Ishikawa (cell line): Measurements from ENCODE around the gene SAP25.

Experiments used
- CEBPB ChIP-seq: IDR thresholded peaks from 2 replicates; pipeline ENCODE4 v1.6.1; 2012
- CREB1 ChIP-seq: IDR thresholded peaks from 2 replicates; pipeline ENCODE4 v1.6.1; 2012; ENCODE audit warnings: low read depth
- EGR1 ChIP-seq: IDR thresholded peaks from 2 replicates; pipeline ENCODE4 v1.6.1; 2012
- EP300 ChIP-seq: IDR thresholded peaks from 2 replicates; pipeline ENCODE4 v1.6.1; 2012; ENCODE audit warnings: borderline replicate concordance
- FOXM1 ChIP-seq: IDR thresholded peaks from 2 replicates; pipeline ENCODE4 v1.6.1; 2012; ENCODE audit warnings: low read depth, borderline replicate concordance
- NFIC ChIP-seq: IDR thresholded peaks from 2 replicates; pipeline ENCODE4 v1.6.1; 2012
- RAD21 ChIP-seq: IDR thresholded peaks from 2 replicates; pipeline ENCODE4 v1.6.1; 2012; ENCODE audit warnings: low read depth
- TAF1 ChIP-seq: IDR thresholded peaks from 2 replicates; pipeline ENCODE4 v1.6.1; 2012; ENCODE audit warnings: low read depth, mild to moderate bottlenecking
- TCF12 ChIP-seq: IDR thresholded peaks from 2 replicates; pipeline ENCODE4 v1.6.1; 2012; ENCODE audit warnings: low read depth
- TEAD4 ChIP-seq: IDR thresholded peaks from 2 replicates; pipeline ENCODE4 v1.6.1; 2012
- YY1 ChIP-seq: IDR thresholded peaks from 2 replicates; pipeline ENCODE4 v1.6.1; 2012; ENCODE audit warnings: low read depth
- ZBTB7A ChIP-seq: IDR thresholded peaks from 2 replicates; pipeline ENCODE4 v1.6.1; 2012; ENCODE audit warnings: low read depth
- TF ChIP-seq, protein P1 (sequence below): IDR thresholded peaks from 2 replicates; pipeline ENCODE4 v1.6.1; 2012
- TF ChIP-seq, protein P2 (sequence below): IDR thresholded peaks from 2 replicates; pipeline ENCODE4 v1.6.1; 2012
- TF ChIP-seq, protein P3 (sequence below): IDR thresholded peaks from 2 replicates; pipeline ENCODE4 v1.6.1; 2012; ENCODE audit warnings: low read depth, mild to moderate bottlenecking

SAP25 gene

DNA sequence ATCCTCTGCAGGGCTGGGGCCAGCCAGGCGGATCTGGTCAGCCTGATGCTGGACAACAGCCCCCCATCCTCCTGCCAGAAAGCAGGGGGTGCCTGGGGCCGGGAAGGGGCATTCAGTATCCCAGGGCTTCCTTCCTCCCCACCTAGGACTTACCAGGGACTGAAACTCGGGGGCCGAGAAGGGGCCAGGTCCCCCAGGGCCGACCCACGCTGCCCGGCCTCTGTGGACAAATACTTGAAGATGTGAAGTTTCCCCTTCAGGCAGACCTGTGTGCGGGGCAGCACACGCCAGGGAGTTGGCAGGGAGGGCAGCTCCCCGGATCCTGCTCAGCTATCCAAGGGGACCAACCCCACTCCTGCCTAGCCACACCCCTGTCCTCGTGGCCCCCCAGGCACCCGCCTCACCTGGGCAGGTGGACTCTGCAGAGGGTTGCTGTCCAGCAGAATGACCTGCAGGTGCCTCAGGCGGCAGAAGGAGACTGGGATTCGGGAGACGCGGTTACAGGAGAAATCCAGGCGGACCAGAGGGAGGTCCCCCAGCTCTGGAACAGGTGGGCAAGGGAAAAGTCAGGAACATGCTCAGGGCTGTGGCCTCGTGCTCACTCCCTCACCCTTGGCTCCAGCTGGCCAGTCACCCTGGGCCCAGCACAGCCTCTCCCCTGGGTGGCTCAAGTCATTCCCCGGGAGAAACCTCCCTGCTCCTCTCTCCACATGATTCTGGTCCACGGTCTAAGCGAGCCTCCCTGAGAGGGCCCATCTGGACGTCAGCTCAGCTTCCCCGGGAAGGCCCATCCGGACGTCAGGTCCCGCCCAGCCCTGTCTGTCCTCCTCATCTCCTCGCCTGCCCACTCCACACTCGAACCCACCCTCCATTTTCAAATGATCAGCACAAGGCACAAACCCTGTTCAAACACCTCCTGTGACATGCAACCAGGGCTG is 4.8 kb upstream of the SAP25 start:
- TF ChIP-seq, protein P1, sequence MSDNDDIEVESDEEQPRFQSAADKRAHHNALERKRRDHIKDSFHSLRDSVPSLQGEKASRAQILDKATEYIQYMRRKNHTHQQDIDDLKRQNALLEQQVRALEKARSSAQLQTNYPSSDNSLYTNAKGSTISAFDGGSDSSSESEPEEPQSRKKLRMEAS: no peak
- TF ChIP-seq EGR1: no peak
- no peak for TF ChIP-seq EP300
- TF ChIP-seq, protein P2, sequence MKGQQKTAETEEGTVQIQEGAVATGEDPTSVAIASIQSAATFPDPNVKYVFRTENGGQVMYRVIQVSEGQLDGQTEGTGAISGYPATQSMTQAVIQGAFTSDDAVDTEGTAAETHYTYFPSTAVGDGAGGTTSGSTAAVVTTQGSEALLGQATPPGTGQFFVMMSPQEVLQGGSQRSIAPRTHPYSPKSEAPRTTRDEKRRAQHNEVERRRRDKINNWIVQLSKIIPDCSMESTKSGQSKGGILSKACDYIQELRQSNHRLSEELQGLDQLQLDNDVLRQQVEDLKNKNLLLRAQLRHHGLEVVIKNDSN: no peak
- TF ChIP-seq CEBPB: no peak
- no peak for TF ChIP-seq TCF12
- no peak for TF ChIP-seq NFIC
- TF ChIP-seq YY1: no peak
- TF ChIP-seq ZBTB7A: no peak
- TF ChIP-seq CREB1: no peak
- TF ChIP-seq, protein P3, sequence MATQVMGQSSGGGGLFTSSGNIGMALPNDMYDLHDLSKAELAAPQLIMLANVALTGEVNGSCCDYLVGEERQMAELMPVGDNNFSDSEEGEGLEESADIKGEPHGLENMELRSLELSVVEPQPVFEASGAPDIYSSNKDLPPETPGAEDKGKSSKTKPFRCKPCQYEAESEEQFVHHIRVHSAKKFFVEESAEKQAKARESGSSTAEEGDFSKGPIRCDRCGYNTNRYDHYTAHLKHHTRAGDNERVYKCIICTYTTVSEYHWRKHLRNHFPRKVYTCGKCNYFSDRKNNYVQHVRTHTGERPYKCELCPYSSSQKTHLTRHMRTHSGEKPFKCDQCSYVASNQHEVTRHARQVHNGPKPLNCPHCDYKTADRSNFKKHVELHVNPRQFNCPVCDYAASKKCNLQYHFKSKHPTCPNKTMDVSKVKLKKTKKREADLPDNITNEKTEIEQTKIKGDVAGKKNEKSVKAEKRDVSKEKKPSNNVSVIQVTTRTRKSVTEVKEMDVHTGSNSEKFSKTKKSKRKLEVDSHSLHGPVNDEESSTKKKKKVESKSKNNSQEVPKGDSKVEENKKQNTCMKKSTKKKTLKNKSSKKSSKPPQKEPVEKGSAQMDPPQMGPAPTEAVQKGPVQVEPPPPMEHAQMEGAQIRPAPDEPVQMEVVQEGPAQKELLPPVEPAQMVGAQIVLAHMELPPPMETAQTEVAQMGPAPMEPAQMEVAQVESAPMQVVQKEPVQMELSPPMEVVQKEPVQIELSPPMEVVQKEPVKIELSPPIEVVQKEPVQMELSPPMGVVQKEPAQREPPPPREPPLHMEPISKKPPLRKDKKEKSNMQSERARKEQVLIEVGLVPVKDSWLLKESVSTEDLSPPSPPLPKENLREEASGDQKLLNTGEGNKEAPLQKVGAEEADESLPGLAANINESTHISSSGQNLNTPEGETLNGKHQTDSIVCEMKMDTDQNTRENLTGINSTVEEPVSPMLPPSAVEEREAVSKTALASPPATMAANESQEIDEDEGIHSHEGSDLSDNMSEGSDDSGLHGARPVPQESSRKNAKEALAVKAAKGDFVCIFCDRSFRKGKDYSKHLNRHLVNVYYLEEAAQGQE: no peak
- no peak for TF ChIP-seq RAD21
- no peak for TF ChIP-seq TAF1
- no peak for TF ChIP-seq FOXM1
- no peak for TF ChIP-seq TEAD4

DNA sequence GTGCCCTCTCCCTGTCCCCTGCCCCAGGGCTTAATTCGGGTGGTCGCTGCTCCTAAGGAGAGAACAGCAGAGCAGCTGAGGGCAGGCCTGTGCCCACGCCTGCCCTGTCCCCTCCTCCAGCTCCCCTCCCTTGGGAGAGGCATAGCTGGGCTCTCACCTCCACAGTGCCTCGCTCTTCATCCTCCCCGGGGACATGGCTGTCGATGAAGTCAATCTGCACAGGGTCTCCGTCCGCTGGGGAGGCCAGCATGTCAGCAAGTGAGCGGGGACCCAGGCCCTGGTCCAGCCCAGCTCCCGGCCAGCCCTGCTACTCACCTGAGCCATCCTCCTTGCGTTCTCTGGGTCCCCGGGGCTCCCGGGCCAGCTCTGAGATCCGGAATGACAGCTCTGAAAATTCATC is 3.8 kb upstream of the SAP25 start:
- TF ChIP-seq EGR1 (no peak), TAF1 (no peak), CEBPB (no peak), RAD21 (no peak), ZBTB7A (no peak), YY1 (no peak), NFIC (no peak), TCF12 (no peak), EP300 (no peak), FOXM1 (no peak), TEAD4 (no peak), CREB1 (no peak)
- TF ChIP-seq, protein P1: no peak
- TF ChIP-seq, protein P2: no peak
- TF ChIP-seq, protein P3: no peak

DNA sequence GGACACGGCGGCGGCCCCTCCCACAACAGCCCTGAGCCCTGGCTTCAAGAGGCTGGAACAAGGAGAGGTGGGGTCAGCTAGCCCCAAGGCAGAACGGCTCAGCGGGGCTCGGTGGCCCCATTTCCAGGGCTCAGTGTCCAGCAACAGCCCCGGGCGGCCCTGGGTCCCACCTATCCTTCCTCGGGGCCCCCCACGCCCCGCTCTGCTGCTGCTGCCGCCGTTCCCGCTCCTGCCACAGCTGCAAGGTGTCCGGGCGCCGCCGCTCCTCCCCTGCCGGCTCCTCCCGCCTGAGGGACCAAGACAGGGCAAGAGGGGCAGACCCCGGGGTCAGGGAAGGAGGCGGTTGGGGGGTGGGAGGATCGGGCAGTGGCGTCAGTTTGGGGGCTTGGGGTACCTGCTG is 3.4 kb upstream of the SAP25 start:
- TF ChIP-seq, protein P2: no peak
- TF ChIP-seq, protein P1: no peak
- TF ChIP-seq EGR1 (no peak), TAF1 (no peak), TEAD4 (no peak)

DNA sequence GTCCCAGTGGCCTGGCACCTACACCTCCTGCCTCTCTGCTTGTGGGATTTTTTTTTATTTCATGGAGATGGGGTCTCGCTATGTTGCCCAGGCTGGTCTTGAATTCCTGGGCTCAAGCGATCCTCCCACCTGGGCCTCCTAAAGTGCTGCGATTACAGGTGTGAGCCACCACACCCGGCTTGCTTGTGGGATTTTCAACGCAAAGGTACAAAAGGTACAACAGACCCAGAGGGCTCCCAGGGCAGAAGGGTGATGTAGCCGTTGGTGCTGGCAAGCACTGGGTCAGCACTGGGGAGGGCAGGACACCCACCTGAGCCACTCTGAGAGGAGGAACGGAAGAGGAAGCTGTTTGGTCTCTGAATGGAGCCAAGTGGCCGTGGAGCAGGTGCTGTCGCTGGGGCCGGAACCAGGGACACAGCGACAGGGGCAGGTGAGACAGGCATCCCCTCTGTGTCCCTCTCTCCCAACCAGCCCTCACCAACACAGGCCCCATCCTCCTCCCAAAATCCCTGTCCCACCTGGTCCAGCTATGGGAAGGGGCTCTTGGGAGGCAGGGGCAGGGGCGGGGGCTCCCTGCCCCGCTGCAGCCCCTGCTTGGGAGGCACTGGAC is 2.8 kb upstream of the SAP25 start:
- no peak for TF ChIP-seq TEAD4
- TF ChIP-seq ZBTB7A: no peak
- no peak for TF ChIP-seq EP300

DNA sequence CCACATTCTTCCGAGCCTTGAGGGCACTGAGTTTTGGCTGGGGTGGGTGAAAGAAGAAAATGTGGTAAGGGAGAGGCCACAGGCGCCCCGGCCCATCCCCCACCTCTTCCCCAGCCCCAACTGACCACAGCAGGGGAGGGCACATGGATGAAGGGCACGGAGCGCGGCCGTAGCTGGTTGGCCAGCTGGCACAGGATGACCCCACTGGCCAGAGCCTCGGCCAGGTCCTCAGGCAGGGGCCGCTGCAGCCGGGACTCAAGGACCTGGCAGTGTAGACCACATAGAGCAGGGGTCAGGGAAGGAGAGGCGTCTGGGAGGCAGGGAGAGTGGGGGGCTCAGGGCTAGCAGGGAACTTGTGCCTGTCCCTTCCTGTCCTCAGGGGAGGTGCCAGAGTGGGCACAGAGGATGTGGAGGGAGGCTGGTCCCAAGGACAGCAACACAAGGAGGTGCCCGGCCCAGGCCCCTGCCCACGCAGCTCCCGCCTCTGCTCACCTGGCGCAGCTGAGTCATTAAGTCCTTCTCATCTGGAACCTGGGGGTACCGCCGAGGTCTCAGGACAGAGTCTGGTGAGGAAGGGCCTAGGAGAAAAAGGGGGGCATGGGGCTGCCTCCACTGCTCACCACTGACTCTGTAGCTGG is 2.2 kb upstream of the SAP25 start:
- TF ChIP-seq TAF1 (no peak), CREB1 (no peak), TEAD4 (no peak), EP300 (no peak), RAD21 (no peak), FOXM1 (no peak), CEBPB (no peak), TCF12 (no peak), ZBTB7A (no peak), EGR1 (no peak), NFIC (no peak)
- TF ChIP-seq, protein P1: no peak
- TF ChIP-seq, protein P3: no peak
- TF ChIP-seq, protein P2: no peak
